ENCODE data around the gene LIN52. TPM values are rescaled to one million over a fixed set of nuclear protein-coding genes. Genes with fewer than 3 reads are reported as not detected.

Gene LIN52
- total RNA-seq, 1 experiment from 2014 or later = 11.0 TPM

DNA sequence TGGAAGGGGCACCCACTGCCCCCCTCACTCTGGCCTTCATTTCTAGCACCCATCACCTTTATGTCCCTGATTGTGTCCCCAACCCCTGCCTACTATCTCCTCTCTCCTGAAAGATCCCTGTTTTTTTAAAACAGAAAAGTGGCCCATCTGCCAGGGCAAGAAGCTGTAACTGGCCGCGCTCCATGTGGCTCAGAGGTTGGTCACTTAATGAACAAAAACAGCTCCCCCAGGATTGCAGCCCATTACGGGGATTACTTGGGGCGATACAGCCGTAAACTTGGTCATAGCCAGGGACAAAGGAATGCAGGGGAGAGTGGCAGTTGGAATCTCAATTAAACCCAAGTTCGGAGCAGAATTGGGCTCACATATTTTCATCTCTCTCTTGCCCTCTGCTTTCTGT is 119.7 kb downstream of the LIN52 start:
- WGBS (ENCODE audit: extremely low coverage, insufficient read length, low lambda C conversion rate) = no CpG with 5 or more reads among the region's 6 CpGs
- H3K27ac ChIP-seq (ENCODE audit: insufficient read length, low read depth, low read length) = no peak overlapping the region
- H3K27ac Mint-ChIP-seq = peak overlapping the region; percentile 24 to 39 (median 30); a peak in 4 of 7 replicates

More for the DNA sequence above, 119.7 kb downstream of the LIN52 start:
- H3K9me3 Mint-ChIP-seq = no peaks in the 10 kb centered on the region
- Histone ChIP-seq H3K4me2 (ENCODE audit: insufficient read depth, insufficient read length, low read length) (no peak overlapping the region), H2BK20ac (ENCODE audit: low read depth, low read length, poor library complexity, severe bottlenecking) (no peak overlapping the region), H4K91ac (ENCODE audit: insufficient read length, low read depth, low read length) (no peak overlapping the region), H2AK5ac (ENCODE audit: insufficient read length, low read length) (no peak overlapping the region), H3K79me2 (ENCODE audit: insufficient read depth, low read length) (no peaks in the 10 kb centered on the region), H2AFZ (ENCODE audit: low read length) (no peak overlapping the region), H3K56ac (ENCODE audit: insufficient read length, low read depth, low read length) (no peak overlapping the region), H3K79me1 (ENCODE audit: insufficient read depth, low read depth, low read length, poor library complexity, severe bottlenecking) (no peaks in the 10 kb centered on the region), H2BK120ac (ENCODE audit: low read depth, low read length, poor library complexity, severe bottlenecking) (no peak overlapping the region), H3K23ac (ENCODE audit: insufficient read length, low read depth, low read length) (no peak overlapping the region), H3T11ph (ENCODE audit: low read length) (no peak overlapping the region), H3K23me2 (ENCODE audit: insufficient read length, low read depth, low read length, poor library complexity, severe bottlenecking) (no peaks in the 10 kb centered on the region), H2BK5ac (ENCODE audit: insufficient read length, low read length) (no peak overlapping the region), H3K4ac (ENCODE audit: low read depth, low read length) (no peak overlapping the region), H4K5ac (ENCODE audit: insufficient read length, low read depth, low read length) (no peak overlapping the region), H2BK12ac (ENCODE audit: insufficient read length, low read depth, low read length) (no peak overlapping the region), H4K20me1 (ENCODE audit: control insufficient read depth, insufficient read depth, insufficient read length) (no peaks in the 10 kb centered on the region), H4K8ac (replicated peaks; ENCODE audit: insufficient read length, low read depth, low read length) (no peak overlapping the region), H3K14ac (ENCODE audit: insufficient read depth, low read length) (no peak overlapping the region), H3K9ac (ENCODE audit: extremely low read depth, insufficient read length, low read length) (no peak overlapping the region), H3K4me1 (ENCODE audit: insufficient read depth, low read length) (no peaks in the 10 kb centered on the region), H2BK15ac (ENCODE audit: low read depth, low read length) (no peak overlapping the region), H3K27me3 (ENCODE audit: insufficient read depth, low read length) (no peaks in the 10 kb centered on the region), H3K18ac (ENCODE audit: insufficient read length, low read depth, low read length) (no peak overlapping the region), H3K9me3 (ENCODE audit: control insufficient read depth, low read depth, low read length) (no peaks in the 10 kb centered on the region)
- peaks cover 0 to 15% (median 0%) of the 10 kb centered on the region in 3 experiments; a peak in 4 of 7 replicates for H3K36me3 Mint-ChIP-seq (ENCODE audit: insufficient read depth in 1 of 3, low read depth in 3 of 3)
- no peak overlapping the region for H3K4me3 Mint-ChIP-seq
- no peak for TF ChIP-seq CTCF (conservative IDR thresholded peaks at IDR 0.05)
- no peaks in the 10 kb centered on the region; a peak in 1 of 4 replicates for H3K4me1 Mint-ChIP-seq
- no peak for DNase-seq
- H3K27me3 Mint-ChIP-seq (ENCODE audit: low read depth) = no peaks in the 10 kb centered on the region

All from H9 (cell line).